ENCODE results near the gene RABEP2.

DNA sequence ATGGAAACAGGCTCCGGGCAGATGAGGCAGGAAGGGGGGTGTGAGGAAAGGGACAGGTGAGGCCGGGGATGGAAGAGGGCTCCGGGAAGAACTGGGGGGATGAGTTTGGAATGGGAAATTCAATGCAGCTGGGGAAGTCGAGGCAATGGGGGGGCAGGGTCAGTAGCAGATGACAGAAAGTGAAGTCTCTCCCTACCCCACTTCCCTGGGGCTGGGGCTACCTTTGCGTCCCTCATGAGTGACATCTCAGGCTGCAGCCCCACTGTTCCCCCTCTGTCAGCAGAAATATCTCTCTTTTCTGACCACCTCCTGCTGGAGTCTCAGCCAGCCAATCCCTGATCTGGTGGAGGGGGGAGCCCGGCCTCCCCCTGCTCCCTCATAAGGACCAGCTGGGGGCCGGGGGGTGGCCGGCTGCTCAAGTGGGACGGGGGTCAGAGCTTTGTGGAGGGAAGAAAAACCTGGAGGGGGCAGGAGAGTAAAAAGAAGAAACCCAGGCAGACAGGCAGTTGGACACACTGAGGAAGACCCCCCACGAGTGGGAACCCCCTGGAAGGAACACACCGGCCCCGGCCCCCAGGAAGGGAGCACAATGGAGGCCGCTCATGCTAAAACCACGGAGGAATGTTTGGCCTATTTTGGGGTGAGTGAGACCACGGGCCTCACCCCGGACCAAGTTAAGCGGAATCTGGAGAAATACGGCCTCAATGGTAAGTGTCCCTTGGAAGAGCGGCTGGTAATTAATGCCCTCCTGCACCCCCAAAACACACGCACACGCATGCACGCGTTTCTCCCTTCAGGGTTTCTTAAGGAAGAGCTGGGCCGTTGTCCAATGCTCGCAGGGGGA is 46.7 kb downstream of the RABEP2 start, which contains the start of gene ATP2A1:
- no peak for TF ChIP-seq POLR2A (IDR thresholded peaks at IDR 0.05; ENCODE audit: borderline replicate concordance, extremely low read depth, insufficient read depth, insufficient read length)
- TF ChIP-seq CTCF (IDR thresholded peaks at IDR 0.05 in 2 of 3, conservative IDR thresholded peaks at IDR 0.05 in 1 of 3; ENCODE audit: borderline replicate concordance in 1 of 3, insufficient read depth in 1 of 3, low read depth in 2 of 3, low read length in 2 of 3) = no peak
- TF ChIP-seq SIN3A (IDR thresholded peaks at IDR 0.05; ENCODE audit: low read depth) = no peak
- TF ChIP-seq, protein P1, sequence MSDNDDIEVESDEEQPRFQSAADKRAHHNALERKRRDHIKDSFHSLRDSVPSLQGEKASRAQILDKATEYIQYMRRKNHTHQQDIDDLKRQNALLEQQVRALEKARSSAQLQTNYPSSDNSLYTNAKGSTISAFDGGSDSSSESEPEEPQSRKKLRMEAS (IDR thresholded peaks at IDR 0.05) = no peak
- no peak for TF ChIP-seq JUND (IDR thresholded peaks at IDR 0.05)

Measured in HCT116 (cell line).